HG03521 (cell line): ENCODE results near the gene TBC1D21.

ENCODE experiments used
- ATAC-seq: cut with Tn5 transposase; IDR thresholded peaks from one replicate; pipeline ENCODE4 v1.9.1; 2021; ENCODE audit warnings: mild to moderate bottlenecking, moderate library complexity; ENCODE audit not compliant: unreplicated experiment

Gene TBC1D21

DNA sequence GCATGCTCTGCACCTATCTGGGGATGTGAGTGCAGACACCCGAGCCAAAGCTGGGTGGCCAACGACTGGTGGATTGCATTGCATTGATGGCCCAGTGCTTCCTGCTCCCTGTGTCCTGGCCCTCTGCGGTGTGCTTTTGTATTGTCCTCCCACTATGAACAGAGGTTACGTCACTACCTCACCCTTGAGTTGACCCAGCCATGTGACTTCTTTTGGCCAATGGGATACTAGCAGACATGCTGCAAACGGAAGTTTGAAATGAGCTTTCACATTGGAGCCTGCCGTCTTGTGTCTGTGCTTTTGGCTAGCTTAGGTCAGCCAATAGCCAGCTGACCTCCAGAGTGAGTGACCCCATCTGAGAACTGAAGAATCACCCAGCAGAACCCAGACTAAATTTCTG lies 15.3 kb upstream of the TBC1D21 start:
- no peak for ATAC-seq

DNA sequence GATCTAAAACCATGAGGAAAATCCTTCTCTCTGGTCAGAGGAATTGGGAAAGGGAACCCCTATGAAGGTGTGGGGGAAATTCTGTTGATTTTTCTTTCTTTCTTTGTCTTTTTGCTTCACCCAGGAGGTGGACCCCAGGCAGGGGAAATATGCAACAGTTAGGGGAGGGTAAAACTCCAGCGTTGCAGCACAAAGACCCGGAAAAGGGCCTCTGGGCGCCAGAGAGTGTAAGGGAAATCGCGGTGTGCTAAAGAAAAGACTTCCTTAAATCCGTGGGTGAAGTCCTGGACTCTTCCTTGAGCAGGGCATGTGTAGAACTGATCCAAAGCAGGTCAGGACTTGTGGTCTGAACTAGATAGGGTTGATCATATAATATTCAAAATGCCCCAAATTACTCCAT lies 11.1 kb upstream of the TBC1D21 start:
- no peak for ATAC-seq

DNA sequence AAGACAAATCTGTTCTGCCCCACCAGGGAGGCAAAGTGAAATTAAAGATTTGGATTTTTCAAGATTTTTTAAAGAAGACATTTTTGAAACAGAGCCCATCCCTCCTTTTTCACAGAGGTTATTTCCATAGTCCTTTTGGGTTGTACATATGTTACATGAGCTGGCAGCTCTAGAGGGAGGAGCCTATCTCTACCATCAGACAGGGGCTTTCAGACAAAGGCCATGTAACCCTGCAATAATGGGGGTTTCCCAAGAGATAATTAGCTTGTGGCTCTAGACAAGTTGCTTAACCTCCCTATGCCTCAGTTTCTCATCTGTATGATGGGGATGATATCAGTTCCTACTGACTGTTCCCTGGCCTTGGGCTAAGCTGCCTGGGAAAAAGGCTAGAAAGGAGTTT lies 8.0 kb upstream of the TBC1D21 start:
- no peak for ATAC-seq

DNA sequence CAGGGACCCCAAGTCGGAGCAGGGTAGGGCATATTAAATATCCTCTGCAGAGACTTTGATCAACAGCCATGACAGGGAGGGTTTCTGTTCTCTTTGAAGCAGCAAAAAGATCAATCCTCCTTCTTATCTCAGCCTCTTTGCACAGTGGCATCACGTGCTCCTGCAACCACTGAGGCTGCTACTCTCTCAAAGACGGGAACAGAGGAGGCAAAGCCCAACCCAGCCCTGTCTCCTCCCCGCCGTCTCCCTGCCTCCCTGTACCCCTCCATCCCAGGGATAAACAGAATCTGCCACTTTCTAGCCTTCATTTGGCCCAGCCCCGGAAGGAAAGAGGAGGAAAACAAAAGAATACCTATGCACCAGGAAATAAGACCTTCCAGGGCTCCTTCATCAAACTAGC lies 7.5 kb upstream of the TBC1D21 start:
- ATAC-seq = no peak

DNA sequence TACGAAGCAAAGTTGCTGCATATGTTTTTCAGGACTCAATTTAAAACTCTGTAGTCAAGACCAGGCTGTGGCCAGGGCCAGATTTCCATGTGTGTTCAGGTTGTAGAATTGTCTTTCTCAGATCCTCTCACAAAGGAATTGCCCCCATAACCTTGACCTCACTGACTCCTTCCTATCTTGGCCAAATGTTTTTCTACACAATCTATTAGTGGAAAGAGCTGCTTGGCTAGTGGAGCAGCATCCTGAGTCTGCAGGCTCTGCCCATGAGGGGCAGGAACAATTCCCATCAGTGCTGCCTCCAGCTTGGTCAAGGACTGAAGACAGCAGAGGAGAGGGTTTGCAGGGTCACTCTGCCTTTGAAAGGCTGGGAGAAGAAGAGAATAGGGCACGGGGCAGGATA lies 6.9 kb upstream of the TBC1D21 start:
- ATAC-seq = no peak

DNA sequence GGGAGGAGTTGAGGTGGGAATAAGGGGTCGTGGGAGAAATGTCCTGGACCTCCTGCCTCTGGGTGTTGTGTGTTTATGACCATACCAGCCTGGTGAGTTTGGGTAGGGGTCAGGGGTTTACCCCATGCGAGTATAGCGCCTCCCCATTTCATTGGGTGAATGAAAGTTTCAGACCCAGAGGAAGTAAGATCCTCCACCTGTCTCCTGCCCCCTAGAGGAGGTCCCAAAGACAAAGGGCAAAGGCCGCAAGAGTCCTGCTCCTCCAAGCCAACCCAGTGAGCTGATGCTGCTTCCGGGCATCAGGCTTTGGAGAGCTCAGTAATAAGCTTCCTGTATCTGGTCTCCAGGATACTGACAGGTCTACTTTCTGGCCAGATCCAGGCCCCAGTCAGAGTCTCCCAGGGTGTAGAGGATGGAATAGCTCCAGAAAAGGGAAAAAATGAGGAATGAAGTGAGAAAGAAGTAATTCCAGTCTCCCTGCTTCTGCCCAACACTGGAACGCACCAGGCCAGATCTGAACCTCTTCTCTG lies 6.4 kb upstream of the TBC1D21 start:
- ATAC-seq = no peak

DNA sequence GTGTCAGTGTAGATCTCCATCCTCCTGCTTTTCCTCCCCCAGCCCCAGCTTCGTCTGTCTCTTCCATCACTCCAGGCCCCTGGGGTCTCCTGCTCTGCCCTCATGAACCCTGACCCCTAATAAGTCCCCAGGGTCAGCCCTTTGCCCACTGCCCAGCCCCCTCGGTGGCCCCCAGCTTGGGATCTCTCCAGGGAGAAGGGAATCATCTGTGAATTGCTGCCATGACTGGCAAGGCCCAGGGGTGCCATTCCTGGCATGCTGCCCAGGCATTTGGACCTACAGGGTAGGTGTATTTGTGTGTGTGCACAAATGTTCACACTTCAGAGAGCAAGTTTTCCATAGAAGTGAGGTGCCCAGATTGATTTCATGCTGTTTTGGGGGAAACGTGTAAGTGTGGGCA lies 5.9 kb upstream of the TBC1D21 start:
- ATAC-seq = no peak

DNA sequence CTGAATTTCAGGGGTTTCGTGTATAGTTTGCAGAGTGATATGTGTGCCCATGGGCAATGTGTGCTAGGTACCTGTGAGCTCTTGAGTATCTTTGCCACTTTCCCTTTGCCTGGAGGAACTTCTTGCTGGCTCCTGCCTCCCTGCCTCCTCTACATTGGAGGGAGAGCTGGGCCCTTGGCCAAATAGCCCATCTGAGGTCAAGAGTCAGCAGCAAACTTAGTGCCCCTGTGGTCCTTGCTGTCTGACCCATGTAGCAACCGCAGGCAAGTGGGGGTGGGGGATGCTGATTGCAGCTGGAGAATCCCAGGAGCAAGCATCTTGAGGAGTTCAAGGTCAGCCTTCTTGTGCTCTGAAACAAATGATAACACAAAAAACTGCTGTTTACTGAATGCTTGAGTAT lies 5.4 kb upstream of the TBC1D21 start:
- no peak for ATAC-seq

DNA sequence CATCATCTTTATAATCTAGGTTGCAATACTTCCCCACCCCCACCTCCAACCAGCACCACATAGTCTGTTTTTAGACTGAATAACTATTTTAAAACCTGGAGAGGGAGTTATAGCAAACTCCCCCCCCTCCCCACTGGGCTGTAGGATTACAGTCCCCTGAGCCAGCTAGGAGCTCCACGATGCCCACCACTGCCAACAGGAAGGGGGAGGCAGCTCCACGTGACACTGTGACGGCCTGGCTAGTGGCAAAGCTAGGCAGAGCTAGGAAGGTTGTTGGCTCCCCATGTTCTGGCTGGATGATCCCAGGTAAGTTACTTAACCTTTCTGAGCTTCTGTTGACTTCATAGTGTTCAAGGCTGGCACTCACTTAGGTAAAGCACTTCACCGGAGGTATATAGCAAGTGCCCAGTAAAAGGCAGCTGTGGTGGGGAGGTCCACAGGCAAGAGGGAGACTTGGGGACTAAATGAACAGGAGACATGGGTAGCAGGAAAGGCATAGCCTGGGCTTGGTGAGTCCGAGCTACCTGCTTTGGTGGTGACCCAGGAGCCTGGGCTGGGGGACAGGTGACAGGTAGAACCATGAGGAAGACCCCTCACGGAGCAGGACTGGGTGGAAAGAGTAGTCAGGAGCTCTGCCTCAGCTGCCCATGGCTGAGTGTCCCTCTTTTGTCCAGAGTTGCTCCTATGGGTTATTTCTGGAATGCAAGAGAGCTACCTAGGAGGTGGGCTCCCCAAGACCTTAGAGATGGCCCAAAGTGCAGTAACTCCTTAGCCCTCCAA lies 4.0 kb upstream of the TBC1D21 start:
- ATAC-seq = no peak

DNA sequence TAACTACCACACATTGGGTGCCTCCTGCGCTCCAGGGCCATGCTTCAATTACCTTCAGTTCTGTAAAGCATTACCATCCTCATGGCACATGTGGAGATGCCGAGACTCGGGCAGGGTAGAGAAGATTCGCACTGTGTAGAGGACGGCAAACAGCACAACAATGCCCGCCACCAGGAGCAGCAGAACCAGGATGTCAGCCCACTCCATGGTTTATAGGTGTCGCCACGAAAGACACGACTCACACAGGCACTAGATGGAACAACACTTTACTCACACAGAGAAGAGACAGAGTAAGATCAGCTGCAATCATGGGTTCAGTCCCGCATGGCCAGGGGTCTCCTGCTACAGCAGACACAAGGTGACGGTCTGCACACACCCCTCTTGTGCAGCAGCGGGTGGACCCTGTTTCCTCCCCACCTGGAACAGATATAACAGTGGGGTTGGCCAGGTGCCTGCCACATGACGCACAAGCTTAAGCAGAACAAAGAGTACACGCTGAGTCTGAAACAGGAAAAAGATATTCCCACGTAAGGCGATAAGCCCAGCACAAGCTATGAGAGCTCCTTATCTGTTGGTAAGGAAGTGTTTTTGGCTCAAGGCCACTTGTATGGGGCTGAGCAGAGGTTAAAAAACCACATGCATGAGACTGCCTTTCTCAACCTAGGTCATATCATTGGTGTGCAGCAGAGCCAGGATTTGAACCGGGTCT lies 2.5 kb upstream of the TBC1D21 start:
- no peak for ATAC-seq

DNA sequence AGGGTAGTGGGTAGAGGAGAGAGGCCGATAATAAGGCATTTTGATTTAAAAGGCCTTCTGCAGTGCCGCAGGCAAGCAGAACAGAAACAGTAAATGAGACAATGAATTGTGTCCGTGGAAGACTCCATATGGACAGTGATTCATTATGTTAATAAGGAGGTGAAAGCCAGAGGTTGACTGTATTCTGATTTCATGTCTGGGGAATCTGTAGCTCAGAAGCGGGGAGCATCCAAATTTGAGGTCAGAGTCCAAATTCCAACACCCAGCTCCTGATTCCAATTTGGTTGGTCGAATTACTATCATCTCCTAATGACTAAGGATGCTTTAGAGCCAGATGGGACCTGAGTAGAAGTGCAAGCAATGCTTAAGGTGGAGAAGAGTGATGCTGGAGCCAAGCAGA lies 1.0 kb upstream of the TBC1D21 start:
- no peak for ATAC-seq

DNA sequence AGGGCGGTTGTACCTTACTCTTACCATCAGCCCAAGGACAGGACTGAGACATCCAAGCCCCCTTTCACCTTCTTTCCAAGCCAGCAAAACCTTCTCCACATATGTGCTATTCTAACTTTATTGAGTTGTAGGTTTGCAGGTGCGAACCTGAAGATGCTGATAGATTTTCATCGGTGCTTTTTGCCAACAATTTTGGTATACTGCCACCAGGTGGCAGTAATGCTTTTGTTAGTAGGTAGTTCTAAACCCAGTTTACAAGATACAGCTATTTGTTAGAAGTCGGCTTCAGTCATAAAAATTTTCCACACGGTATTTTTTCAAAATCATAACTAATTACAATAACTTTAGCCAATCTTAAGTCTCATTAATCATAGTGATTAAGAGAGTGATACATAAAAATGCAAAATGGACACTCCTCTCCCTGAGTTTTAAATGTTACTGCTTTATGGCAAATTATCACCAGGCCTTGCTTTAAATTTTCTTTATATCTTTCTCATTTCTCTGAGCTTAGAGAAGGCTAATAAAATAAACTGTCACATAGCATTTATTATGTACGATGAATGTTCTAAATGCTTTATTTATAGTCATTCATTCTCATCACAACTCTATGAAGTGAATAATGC lies 636 bp downstream of the TBC1D21 start:
- no peak for ATAC-seq

DNA sequence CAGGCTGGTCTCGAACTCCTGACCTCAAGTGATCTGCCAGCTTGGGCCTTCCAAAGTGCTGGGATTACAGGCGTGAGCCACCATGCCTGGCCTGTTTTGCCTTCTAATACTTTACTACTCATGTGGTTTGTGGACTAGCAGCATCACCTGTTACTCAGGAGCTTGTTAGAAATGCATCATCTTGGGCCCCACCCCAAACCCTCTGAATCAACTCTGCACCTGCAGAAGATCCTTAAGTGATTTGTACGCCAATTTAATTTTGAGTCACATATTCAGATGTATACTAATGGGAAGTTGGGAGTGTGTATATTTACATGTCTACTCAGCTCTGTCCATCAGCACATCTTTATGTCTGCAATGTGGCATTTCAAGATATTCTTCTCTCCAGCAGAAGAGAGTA lies 6.1 kb downstream of the TBC1D21 start:
- ATAC-seq = no peak

DNA sequence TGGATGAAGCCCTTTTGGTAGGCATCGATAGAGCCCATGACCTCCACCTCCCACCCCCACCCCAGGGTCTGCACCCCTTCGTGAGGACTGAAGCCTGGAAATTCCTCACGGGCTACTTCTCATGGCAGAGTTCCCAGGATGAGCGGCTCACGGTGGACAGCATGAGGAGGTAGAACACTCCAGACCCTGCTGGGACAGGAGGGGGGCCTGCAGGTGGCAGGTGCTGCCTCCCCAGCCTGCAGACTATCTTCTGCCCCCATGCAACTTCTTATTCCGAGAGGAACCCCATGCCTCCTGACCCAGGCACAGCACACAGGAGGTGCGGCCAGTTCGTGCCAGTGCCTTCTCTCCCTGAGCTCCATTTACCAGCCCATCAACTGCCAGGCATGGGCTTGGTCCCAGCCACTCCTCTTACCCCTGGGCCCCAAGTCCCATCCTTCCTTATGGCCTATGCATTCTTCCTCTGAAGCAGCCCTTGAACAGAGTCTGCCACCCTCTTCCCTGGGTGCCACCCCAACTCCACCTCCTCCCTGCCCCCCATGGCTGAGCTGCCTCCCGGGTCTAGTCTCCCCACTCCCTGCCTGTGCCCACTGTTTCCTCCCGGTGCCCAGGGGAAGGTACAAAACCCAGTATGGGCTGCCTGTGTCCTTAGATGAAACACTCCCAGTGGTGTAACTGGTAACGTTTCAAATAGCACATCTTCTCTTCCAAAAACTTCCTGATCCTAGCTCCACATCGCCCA lies 8.4 kb downstream of the TBC1D21 start:
- ATAC-seq = no peak

DNA sequence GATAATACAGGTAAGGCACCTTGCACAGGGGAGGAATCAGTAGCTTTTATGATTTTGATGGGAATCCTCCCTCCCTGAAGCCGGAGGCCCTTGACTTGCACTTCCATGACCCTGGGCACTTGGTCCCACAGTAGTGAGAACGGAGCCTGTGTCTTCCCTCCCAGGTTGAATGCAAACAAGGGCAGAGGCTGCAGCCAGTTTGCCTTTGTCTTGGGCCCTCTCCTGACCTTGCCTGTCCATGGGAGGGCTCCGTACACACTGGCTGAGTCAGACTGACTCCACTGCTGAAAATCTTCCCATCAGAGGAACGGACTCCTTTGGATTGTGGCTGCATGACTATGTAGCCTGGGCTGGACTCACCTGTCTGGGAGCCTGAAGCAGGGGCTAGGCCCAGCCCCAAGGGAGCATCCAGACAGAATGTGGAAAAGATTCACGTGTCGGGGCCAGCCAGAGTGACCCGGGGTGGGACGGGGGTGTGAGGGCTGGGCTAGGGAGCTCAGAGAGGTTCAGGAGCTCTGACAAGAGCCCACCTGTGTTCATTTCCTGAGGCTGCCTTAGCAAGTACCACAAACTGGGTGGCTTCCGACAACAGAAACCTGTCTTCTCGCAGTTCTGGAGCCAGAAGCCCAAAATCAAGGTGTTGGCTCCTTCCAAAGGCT lies 9.5 kb downstream of the TBC1D21 start:
- ATAC-seq = no peak

DNA sequence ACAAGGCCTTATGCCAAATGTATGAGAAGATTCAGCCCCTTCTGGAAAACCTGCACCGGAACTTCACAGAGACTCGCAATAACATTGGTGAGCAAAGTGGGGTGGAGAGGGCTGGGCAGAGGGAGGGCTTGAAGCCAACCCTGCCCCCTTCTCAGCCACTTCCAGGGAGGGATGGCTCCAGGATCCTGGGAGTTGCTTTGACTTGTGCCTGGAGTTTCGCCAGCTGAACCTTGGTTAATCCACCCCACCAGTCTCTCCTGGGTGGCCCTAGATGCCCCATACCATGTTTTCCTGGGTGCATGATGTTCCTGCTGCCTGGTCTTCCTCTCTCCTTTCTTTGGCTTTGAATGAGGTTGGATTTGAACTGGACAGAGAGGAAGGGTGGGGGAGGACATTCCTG lies 10.8 kb downstream of the TBC1D21 start:
- no peak for ATAC-seq

DNA sequence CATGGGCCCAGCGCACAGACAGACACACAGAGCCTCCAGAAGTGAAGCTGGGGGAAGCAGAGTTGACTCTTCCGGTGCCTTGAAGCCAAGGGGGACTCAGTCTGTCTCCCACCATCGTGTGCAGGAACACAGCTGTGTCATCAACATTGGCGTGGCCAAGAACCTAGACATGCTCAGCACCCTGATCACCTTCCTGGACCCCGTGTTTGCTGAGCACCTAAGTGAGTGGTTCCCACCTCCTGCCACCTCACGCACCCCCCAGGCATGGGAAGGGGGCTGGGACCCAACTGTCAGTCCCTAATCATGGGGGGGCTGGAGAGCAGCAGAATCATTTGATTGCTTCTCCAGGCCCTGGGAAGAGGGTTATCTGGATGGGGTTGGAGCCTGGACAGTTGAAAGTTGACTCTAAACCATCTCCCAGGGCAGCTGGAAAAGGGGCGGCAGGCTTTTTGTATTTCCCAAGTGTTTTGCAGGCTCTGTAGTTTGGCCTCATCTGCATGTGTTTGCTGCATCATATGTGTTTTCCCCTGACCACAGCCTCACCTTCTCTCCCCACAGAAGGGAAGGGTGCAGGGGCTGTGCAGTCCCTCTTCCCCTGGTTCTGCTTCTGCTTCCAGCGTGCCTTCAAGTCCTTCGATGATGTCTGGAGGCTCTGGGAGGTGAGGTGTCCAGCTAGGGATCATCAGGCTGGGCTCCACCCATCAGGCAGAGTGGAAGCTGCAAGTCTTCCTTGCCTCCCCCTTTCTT lies 12.8 kb downstream of the TBC1D21 start:
- no peak for ATAC-seq

DNA sequence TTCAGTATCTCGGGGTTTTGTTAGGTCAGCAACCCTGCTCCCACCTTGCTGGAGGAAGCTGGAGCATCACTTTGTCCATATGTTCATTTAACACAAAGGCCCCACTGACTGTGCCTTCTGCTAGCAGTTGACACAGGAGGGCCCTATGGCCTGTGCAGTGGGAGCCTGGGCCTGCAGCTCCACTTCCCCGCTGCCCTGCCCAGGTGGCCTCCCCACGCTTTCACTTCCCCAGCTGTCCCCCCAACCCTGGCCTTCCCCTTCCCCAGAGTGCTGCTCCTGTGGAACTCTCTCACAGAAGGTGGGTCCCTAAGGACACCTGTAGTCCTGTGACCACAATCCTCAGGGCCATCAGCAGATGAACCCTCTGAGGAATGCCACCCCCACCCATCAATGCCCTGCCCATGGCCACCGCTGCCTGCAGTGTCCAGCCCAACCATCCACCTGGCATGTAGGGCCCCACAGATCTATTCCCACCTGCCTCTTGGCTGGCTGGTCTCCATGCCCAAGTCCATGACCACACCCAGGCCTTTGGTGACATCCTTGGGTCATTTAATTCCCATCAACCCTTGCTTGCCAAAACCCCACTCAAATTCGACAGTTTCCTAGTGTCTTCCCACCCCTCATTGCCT lies 13.5 kb downstream of the TBC1D21 start:
- ATAC-seq = no peak

DNA sequence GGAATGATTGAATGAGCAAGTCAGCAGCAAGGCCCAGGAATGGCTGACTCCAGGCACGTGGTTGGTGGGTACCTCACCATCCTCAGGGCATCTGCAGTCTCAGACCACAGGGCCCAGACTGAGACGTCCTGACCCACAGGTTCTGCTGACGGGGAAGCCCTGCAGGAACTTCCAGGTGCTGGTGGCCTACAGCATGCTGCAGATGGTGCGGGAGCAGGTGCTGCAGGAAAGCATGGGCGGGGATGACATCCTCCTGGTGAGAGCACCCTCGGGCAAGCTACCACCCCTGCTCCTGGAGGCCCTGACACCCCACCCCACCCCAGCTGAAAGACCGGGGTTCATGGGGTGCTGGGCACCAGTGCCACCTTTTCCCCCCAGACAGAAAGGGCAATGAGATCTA lies 14.1 kb downstream of the TBC1D21 start:
- ATAC-seq = no peak
